Left lung (tissue), 10 donors: ENCODE measurements around the gene CHST8. TPM values are rescaled to one million over a fixed set of nuclear protein-coding genes. Genes with fewer than 3 reads are reported as not detected.
"Not testable (repeated sequence)": the region's sequence is repeated elsewhere in the genome, so short reads cannot be mapped to it uniquely, and the experiment has no call there.

ENCODE experiments used
- ATAC-seq: fragments of 200-7000 bp; cut with Tn5 transposase; one replicate; pipeline ENCODE4 v1.9.1; 2020; ENCODE audit warnings: moderate library complexity
- DNase-seq, 4 donors: peaks; one replicate each; pipeline ENCODE4 v3.0.0-alpha.2; 2013 to 2020
- H3K27ac ChIP-seq, 2 donors: fragments of 200-600 bp; sonication (generic) in 1 of 2; one replicate each; pipeline versions ENCODE4 v1.5.0 to v1.8.0; 2020 to 2021
- H3K27me3 ChIP-seq, 2 donors: fragments of 200-600 bp; sonication (generic) in 1 of 2; one replicate each; pipeline versions ENCODE4 v1.5.0 to v1.8.0; 2020 to 2021
- H3K36me3 ChIP-seq, 2 donors: fragments of 200-600 bp; sonication (generic) in 1 of 2; one replicate each; pipeline versions ENCODE4 v1.5.0 to v1.8.0; 2020 to 2021
- H3K4me1 ChIP-seq, 2 donors: fragments of 200-600 bp; one replicate each; pipeline ENCODE4 v1.8.0; 2021
- H3K4me3 ChIP-seq, 2 donors: fragments of 200-600 bp; sonication (generic) in 1 of 2; one replicate each; pipeline versions ENCODE4 v1.5.0 to v1.8.0; 2020 to 2021; ENCODE audit warnings: mild to moderate bottlenecking in 1 of 2
- H3K9me3 ChIP-seq, 2 donors: fragments of 200-600 bp; sonication (generic) in 1 of 2; one replicate each; pipeline versions ENCODE4 v1.5.0 to v1.8.0; 2020 to 2021
- intact Hi-C, 2 donors: fragments of 100-400 bp; cut with DNase I; formaldehyde crosslinking; loops; one replicate each; pipeline versions ENCODE4 v1.11.2 to v1.14.2; 2022
- polyA plus RNA-seq, 6 donors: library from polyadenylated mRNA; unstranded; fragments of 120-200 nt; gene quantifications; one replicate each; pipeline ENCODE4 v1.2.1, GENCODE V29; 2013; ENCODE audit not compliant: insufficient read length in 6 of 6
- total RNA-seq, 2 donors: library from RNA; stranded (reverse); fragmentation: NEBNext Ultra II Directional; extraction: Animal tissue kit (Norgen Biotek cat#: 25700); gene quantifications; one replicate each; pipeline ENCODE4 v1.2.1, GENCODE V29; 2021
- TF ChIP-seq, protein P1 (sequence below), 2 donors: fragments of 200-600 bp; sonication (generic) in 1 of 2; IDR thresholded peaks; one replicate each; pipeline versions ENCODE4 v1.5.0 to v1.8.0; 2021; ENCODE audit warnings: antibody characterized with exemption in 2 of 2
- donor health status: DM: no; HTN: yes; CAD: no.
- donor health status: DM: no; HTN: no; CAD: no.

Gene CHST8
- total and polyA plus RNA-seq, 8 donors = 0.24 to 0.47 TPM; not detected in 6

DNA sequence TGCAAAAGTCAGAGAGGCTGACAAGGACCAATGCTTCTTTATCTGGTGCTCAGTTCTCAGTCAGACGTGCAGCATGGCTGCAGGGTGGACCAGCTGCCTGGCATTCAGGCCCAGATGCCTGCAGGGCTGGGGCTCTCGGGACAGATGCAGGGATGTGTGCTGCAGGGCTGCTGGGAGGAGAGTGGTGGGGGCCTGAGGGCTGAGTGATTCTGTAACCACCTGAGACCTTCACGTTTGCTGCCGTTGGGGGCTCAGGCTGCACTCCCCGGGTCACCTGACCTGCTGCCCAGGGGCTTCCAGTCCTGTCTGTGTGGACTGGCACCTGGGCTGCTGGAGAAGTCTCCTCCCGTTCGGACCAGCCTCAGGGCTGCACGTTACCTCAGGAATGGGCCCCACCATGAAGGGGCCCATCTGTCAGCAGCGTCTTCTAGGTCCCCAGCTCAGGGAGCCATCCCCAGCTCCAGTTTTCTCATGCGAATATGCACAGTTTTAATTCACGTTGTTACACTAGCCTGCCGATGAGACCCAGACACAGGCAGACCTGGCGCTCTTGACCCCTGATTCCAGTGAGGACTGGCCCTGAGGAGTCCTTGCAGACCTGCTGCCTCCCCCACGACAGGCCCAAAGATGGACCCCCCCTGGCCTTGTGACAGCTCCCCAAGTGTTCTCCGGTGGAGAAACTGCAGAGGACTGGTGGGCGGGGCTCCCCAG is 191.8 kb downstream of the CHST8 start:
- peaks cover 0 to 38% of the 10 kb centered on the region in 2 donors for H3K36me3 ChIP-seq
- no peaks in the 10 kb centered on the region for H3K27me3 ChIP-seq
- H3K4me3 ChIP-seq = no peak overlapping the region
- TF ChIP-seq, protein P1, sequence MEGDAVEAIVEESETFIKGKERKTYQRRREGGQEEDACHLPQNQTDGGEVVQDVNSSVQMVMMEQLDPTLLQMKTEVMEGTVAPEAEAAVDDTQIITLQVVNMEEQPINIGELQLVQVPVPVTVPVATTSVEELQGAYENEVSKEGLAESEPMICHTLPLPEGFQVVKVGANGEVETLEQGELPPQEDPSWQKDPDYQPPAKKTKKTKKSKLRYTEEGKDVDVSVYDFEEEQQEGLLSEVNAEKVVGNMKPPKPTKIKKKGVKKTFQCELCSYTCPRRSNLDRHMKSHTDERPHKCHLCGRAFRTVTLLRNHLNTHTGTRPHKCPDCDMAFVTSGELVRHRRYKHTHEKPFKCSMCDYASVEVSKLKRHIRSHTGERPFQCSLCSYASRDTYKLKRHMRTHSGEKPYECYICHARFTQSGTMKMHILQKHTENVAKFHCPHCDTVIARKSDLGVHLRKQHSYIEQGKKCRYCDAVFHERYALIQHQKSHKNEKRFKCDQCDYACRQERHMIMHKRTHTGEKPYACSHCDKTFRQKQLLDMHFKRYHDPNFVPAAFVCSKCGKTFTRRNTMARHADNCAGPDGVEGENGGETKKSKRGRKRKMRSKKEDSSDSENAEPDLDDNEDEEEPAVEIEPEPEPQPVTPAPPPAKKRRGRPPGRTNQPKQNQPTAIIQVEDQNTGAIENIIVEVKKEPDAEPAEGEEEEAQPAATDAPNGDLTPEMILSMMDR (IDR thresholded peaks at IDR 0.05) = no peak
- no peak for DNase-seq
- peaks cover 7 to 38% of the 10 kb centered on the region in 2 donors for H3K4me1 ChIP-seq
- ATAC-seq = no peak
- no peak overlapping the region for H3K27ac ChIP-seq
- no peaks in the 10 kb centered on the region for H3K9me3 ChIP-seq
- intact Hi-C loops = no loop called here

DNA sequence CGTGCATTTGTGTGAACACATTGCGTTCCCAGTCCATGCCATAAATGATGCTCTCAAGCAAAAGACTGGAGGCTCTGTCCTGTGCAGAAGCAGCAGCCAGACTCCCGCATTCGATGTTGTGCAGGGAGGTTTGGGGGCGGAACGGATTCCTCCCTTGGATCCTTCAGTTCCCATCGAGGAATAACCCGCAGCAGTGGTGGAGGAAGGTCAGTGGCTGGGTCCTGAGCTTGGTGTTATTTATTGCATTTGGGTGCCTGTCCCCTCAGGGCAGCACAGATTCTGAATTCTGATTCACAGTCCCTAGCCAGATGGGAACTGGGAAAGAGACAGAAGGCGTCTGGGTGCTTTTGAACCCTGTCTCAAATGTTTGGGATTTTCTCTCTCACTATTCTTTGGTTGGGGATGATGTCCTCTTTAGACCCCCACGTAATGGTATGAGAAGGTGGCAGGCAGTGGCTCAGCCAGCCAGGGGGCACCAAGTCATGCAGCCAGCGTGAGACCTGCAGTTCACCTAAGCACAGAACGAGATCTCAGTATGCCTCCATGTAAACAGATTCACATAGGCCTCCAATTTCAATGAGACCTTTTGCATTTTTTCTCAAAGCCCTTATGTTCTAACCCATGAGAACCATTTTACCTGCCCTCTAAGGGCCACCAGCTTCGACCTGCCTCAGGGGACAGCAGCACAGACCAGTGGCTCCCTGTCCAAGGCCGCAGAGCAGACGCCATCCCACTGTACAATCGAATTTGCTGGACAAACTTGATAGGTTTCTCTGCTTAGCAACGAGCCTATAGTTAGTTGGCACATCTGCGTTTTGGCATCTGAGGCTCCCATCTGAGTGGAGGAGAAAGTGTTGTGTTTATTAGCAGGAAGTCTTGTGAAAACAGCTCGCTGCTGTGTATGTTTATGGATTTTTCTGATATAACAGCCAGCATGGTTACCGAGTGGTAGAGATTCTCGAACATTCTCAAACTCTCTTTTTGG is 192.7 kb downstream of the CHST8 start:
- Histone ChIP-seq H3K36me3 (peaks cover 0 to 36% of the 10 kb centered on the region in 2 donors), H3K27ac (no peak overlapping the region), H3K4me3 (no peak overlapping the region), H3K9me3 (no peaks in the 10 kb centered on the region), H3K27me3 (no peaks in the 10 kb centered on the region), H3K4me1 (peaks cover 9 to 47% of the 10 kb centered on the region in 2 donors)
- intact Hi-C loops = no loop called here
- DNase-seq (peak in 3 of 4 donors; percentile 21 to 84 (median 69)), ATAC-seq (no peak)
- TF ChIP-seq, protein P1 (IDR thresholded peaks at IDR 0.05) = no peak

DNA sequence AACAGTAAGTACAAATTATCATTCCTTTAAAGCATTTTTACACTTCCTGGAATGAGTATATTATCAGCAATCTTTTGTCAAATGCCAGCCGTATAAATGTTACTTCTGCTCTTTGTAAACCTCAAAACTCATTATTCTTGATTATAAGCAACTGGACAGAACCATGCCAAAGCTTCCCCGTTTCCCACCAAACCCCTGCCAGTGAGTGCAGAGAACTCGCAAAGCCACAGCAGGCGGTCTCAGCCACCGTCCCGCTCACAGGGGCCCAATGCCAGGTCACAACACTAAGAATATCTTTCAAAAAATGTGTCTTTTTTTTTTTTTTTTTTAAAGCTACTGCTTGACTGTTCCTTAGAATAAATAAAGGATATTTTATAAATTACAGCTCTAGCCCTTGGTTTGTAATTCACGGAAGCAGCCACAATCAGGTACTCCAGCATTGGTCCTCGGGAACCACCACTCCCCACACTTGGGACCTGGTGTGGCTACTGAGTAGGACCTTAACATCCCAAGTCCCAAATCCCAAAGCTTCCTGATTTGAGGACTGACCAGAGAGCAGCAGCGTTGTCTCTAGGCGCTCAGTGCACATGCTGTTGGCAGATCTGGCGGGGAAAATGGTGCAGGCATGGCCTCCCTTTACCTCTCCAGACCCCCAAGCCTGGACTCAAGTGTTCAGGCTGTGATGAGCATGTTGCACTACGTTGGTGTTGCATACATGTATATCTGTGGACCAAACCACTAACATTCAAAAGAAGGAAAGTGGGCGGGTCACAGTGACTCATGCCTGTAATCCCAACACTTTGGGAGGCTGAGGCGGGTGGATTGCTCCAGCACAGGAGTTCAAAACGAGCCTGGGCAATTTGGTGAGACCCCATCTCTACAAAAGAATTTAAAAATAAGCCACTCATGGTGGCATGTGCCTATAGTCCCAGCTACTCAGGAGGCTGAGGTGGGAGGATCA is 193.9 kb downstream of the CHST8 start:
- Histone ChIP-seq H3K27ac (no peak overlapping the region), H3K9me3 (no peaks in the 10 kb centered on the region), H3K4me3 (no peak overlapping the region), H3K4me1 (peaks cover 12 to 59% of the 10 kb centered on the region in 2 donors), H3K36me3 (peaks cover 0 to 27% of the 10 kb centered on the region in 2 donors), H3K27me3 (no peaks in the 10 kb centered on the region)
- DNase-seq (peak in 2 of 4 donors; percentile 12 to 42), ATAC-seq (no peak)
- TF ChIP-seq, protein P1 (IDR thresholded peaks at IDR 0.05) = no peak
- intact Hi-C loops = no loop called here

DNA sequence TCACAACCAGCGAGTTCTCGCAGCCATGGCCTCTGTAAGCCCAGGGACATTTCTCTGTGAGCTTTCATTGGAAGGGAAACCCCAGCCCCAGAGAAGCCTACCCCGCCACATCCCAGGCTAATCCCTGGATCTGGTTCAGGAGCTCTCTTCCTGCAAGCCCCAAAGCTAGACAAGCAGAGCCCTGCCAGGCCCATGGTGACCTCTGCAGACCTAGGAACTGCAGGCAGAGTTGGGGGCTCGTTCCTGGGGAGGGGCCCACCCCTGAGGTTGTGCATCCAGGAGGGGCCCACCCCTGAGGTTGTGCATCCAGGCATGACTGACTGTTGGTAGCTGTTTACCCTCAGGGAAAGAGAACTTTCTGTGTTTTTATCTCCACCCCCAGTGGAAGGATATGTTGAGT is 196.7 kb downstream of the CHST8 start:
- ATAC-seq (no peak), DNase-seq (no peak)
- Histone ChIP-seq H3K36me3 (no peaks in the 10 kb centered on the region), H3K27ac (no peak overlapping the region), H3K9me3 (no peaks in the 10 kb centered on the region), H3K27me3 (no peaks in the 10 kb centered on the region), H3K4me1 (peaks cover 12 to 71% of the 10 kb centered on the region in 2 donors), H3K4me3 (no peak overlapping the region)
- TF ChIP-seq, protein P1 (IDR thresholded peaks at IDR 0.05) = no peak
- intact Hi-C loops = no loop called here

DNA sequence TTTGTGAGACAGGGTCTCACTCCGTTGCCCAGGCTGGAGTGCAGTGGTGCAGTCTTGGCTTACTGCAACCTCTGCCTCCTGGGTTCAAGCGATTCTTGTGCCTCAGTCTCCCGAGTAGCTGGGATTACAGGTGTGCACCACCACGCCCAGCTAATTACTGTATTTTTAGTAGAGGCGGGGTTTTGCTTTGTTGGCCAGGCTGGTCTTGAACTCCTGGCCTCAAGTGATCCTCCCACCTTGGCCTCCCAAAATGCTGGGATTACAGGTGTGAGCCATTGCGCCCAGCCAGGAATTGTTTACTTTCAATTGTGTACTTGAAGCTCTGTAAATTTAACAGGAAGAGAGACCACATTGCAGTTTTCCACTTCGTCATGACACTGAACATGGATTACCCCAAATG is 197.3 kb downstream of the CHST8 start:
- H3K27me3 ChIP-seq, intact Hi-C loops, ATAC-seq, H3K9me3 ChIP-seq, H3K4me3 ChIP-seq, H3K36me3 ChIP-seq, DNase-seq: not testable (repeated sequence)
- Histone ChIP-seq H3K4me1 (peaks cover 12 to 71% of the 10 kb centered on the region in 2 donors), H3K27ac (peak overlapping the region; percentile 77 to 85)
